OCI-LY3 (cell line): ENCODE results near the gene RAD50.

Experiments
- H2AFZ ChIP-seq: fragments of 200-600, 300-600 bp; shearing (Covaris generic); 2 replicates; pipeline ENCODE4 v1.6.0; 2014; ENCODE audit warnings: antibody characterized with exemption, low read depth, low read length
- H3K27ac ChIP-seq: fragments of 200-600, 300-600 bp; sonication (generic); 2 replicates; pipeline ENCODE4 v1.5.1; 2014; ENCODE audit warnings: mild to moderate bottlenecking, low read length, moderate library complexity, mixed read lengths
- H3K27me3 ChIP-seq: fragments of 200-600, 300-600 bp; sonication (generic); 2 replicates; pipeline ENCODE4 v1.6.1; 2014; ENCODE audit warnings: low read depth, low read length, mixed read lengths
- H3K36me3 ChIP-seq: fragments of 200-600, 300-600 bp; sonication (generic); replicated peaks from 2 replicates; pipeline ENCODE3; 2014; ENCODE audit warnings: low read depth, low read length, mixed read lengths
- H3K4me1 ChIP-seq: fragments of 300-600, 200-600 bp; sonication (generic); 2 replicates; pipeline ENCODE4 v1.6.1; 2014; ENCODE audit warnings: low read length, mixed read lengths
- H3K4me2 ChIP-seq: fragments of 200-600, 300-600 bp; sonication (generic); 2 replicates; pipeline ENCODE4 v1.6.1; 2014; ENCODE audit warnings: low read length, mixed read lengths
- H3K4me3 ChIP-seq: fragments of 300-600, 200-600 bp; sonication (generic); 2 replicates; pipeline ENCODE4 v1.5.1; 2014; ENCODE audit warnings: antibody characterized with exemption, mild to moderate bottlenecking, low read length, moderate library complexity
- H3K79me2 ChIP-seq: fragments of 300-600, 200-600 bp; shearing (Covaris generic); 2 replicates; pipeline ENCODE4 v1.6.1; 2014; ENCODE audit warnings: mild to moderate bottlenecking, low read length, mixed read lengths
- H3K9ac ChIP-seq: fragments of 300-600, 200-600 bp; shearing (Covaris generic); 2 replicates; pipeline ENCODE4 v1.6.0; 2014; ENCODE audit warnings: mild to moderate bottlenecking, low read length, moderate library complexity
- H3K9me3 ChIP-seq: fragments of 200-600, 300-600 bp; shearing (Covaris generic); 2 replicates; pipeline ENCODE4 v1.6.1; 2014; ENCODE audit warnings: low read length, mixed read lengths; ENCODE audit not compliant: insufficient read depth
- H4K20me1 ChIP-seq: fragments of 200-600, 300-600 bp; sonication (generic); 2 replicates; pipeline ENCODE4 v1.6.1; 2016; ENCODE audit warnings: low read length, mixed read lengths; ENCODE audit not compliant: insufficient read depth
- EZH2phosphoT487 ChIP-seq: fragments of 200-600 bp; shearing (Covaris generic); IDR thresholded peaks from 2 replicates; pipeline ENCODE4 v1.6.1; 2018; ENCODE audit warnings: antibody characterized with exemption, mixed run types, low read depth
- TF ChIP-seq, protein P1 (sequence below): fragments of 200-600, 300-600 bp; sonication (generic); IDR thresholded peaks from 2 replicates; pipeline ENCODE4 v1.5.1; 2014; ENCODE audit warnings: antibody characterized with exemption, low read length, low read depth

RAD50 gene

DNA sequence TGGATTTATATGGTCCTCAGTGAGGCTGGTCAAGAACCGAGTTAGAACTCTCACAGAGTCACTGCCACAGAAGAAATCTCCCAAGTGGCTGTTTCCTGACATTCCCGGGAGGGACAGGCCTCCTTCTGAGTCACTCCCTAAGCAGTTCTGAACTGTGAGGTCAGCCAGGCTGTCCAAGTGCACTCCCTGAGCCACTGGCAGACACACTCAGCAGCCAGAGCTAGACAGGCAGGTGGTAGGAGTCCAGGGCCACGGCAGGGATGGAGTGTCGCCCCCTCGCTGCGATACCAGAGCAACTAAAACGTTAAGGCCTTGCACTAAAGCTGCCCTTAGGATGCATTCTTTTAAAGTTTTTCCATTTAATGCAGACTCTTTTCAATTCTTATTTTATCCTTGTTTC, 120.4 kb downstream of the RAD50 start:
- Histone ChIP-seq H3K79me2 (no peaks in the 10 kb centered on the region), H3K9ac (no peak overlapping the region), H4K20me1 (no peaks in the 10 kb centered on the region), H3K4me1 (peaks cover 51% of the 10 kb centered on the region), H3K27ac (no peak overlapping the region), H2AFZ (no peak overlapping the region), H3K27me3 (peaks cover 13% of the 10 kb centered on the region), H3K4me2 (no peak overlapping the region), H3K36me3 (no peaks in the 10 kb centered on the region), H3K4me3 (no peak overlapping the region), H3K9me3 (no peaks in the 10 kb centered on the region)
- TF ChIP-seq, protein P1, sequence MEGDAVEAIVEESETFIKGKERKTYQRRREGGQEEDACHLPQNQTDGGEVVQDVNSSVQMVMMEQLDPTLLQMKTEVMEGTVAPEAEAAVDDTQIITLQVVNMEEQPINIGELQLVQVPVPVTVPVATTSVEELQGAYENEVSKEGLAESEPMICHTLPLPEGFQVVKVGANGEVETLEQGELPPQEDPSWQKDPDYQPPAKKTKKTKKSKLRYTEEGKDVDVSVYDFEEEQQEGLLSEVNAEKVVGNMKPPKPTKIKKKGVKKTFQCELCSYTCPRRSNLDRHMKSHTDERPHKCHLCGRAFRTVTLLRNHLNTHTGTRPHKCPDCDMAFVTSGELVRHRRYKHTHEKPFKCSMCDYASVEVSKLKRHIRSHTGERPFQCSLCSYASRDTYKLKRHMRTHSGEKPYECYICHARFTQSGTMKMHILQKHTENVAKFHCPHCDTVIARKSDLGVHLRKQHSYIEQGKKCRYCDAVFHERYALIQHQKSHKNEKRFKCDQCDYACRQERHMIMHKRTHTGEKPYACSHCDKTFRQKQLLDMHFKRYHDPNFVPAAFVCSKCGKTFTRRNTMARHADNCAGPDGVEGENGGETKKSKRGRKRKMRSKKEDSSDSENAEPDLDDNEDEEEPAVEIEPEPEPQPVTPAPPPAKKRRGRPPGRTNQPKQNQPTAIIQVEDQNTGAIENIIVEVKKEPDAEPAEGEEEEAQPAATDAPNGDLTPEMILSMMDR, result no peak
- no peak for TF ChIP-seq EZH2phosphoT487

DNA sequence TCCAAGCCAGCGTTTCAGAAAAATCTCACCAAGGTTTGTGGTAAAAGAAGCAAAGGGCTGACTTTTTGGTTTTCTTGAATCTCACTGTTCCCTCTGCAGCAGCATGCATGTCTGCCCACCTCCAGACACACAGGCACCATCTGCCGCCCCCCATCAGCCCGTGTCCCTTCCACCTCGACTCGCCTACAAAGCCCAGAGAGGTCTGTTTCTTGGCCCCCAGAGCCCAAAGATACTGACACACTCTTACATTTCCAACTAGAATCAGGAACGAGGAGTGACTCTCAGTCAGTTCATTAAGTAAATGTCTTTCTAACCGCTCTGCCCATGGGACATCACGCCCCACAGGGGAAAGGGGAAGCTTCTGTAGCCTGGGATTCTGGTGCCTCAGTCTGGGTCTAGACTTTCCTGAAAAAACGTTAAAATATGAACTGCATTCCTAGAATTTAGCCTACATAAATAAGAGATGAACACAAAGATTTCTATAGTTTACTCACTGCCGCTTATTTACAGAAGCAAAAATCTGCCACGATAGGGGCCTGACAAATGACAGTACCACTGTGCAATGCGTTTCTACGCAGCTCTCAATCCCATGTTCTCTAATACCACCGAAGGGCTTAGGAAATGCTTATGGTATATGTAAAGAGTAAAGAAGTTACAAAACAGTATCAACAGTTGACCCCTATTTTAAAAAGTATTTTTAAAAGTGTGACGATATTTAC, 121.1 kb downstream of the RAD50 start:
- Histone ChIP-seq H3K79me2 (no peaks in the 10 kb centered on the region), H3K4me2 (no peak overlapping the region), H3K36me3 (no peaks in the 10 kb centered on the region), H3K4me3 (no peak overlapping the region), H3K9ac (no peak overlapping the region), H3K27ac (no peak overlapping the region), H3K9me3 (no peaks in the 10 kb centered on the region), H4K20me1 (no peaks in the 10 kb centered on the region), H3K4me1 (peaks cover 45% of the 10 kb centered on the region), H2AFZ (no peak overlapping the region), H3K27me3 (peaks cover 13% of the 10 kb centered on the region)
- TF ChIP-seq EZH2phosphoT487, result no peak
- TF ChIP-seq, protein P1, result no peak

- TF ChIP-seq, protein P1, result no peak
- TF ChIP-seq EZH2phosphoT487, result no peak
- Histone ChIP-seq H3K4me1 (peaks cover 36% of the 10 kb centered on the region), H3K9me3 (no peaks in the 10 kb centered on the region), H3K36me3 (no peaks in the 10 kb centered on the region), H2AFZ (no peak overlapping the region), H3K9ac (no peak overlapping the region), H4K20me1 (no peaks in the 10 kb centered on the region), H3K4me3 (no peak overlapping the region), H3K27ac (no peak overlapping the region), H3K4me2 (no peak overlapping the region), H3K27me3 (peaks cover 13% of the 10 kb centered on the region), H3K79me2 (no peaks in the 10 kb centered on the region)
These were observed 122.0 kb downstream of the RAD50 start for GRCh38 chr5:132678735-132679134.

GRCh38 chr5:132679166-132679565, 122.4 kb downstream of the RAD50 start:
- no peaks in the 10 kb centered on the region for H3K79me2 ChIP-seq
- peaks cover 13% of the 10 kb centered on the region for H3K27me3 ChIP-seq
- H3K9ac ChIP-seq, result no peak overlapping the region
- H3K36me3 ChIP-seq, result no peaks in the 10 kb centered on the region
- no peak overlapping the region for H3K4me3 ChIP-seq
- no peak overlapping the region for H3K4me2 ChIP-seq
- no peak overlapping the region for H2AFZ ChIP-seq
- H4K20me1 ChIP-seq, result no peaks in the 10 kb centered on the region
- H3K9me3 ChIP-seq, result no peaks in the 10 kb centered on the region
- no peak overlapping the region for H3K27ac ChIP-seq
- peaks cover 32% of the 10 kb centered on the region for H3K4me1 ChIP-seq
- TF ChIP-seq EZH2phosphoT487, result no peak
- TF ChIP-seq, protein P1, result no peak
